ENCODE data around the gene YWHAH.
A peak's percentile ranks its signal among the peaks of the same experiment; 100 is the strongest.

Gene YWHAH

GRCh38 chr22:31943978-31944699 is at the start of gene YWHAH (continued):
- TF ChIP-seq CTCF (tag by site-specific recombination; IDR thresholded peaks at IDR 0.05), result no peak
- no peak for TF ChIP-seq ZNF792 (tag by site-specific recombination; IDR thresholded peaks at IDR 0.05)
- peak; percentile 15; the same call in 1 of the 2 replicates for TF ChIP-seq ZNF677 (tag by site-specific recombination; IDR thresholded peaks at IDR 0.05)
- TF ChIP-seq ZNF623 (tag by site-specific recombination; IDR thresholded peaks at IDR 0.05), result no peak
- no peak for TF ChIP-seq GLIS2 (tag by site-specific recombination; IDR thresholded peaks at IDR 0.05)
- TF ChIP-seq ZBTB8A (tag by site-specific recombination; IDR thresholded peaks at IDR 0.05), result no peak
- TF ChIP-seq BCL11B (tag by site-specific recombination; IDR thresholded peaks at IDR 0.05; ENCODE audit: low read depth), result no peak
- TF ChIP-seq, protein P1, sequence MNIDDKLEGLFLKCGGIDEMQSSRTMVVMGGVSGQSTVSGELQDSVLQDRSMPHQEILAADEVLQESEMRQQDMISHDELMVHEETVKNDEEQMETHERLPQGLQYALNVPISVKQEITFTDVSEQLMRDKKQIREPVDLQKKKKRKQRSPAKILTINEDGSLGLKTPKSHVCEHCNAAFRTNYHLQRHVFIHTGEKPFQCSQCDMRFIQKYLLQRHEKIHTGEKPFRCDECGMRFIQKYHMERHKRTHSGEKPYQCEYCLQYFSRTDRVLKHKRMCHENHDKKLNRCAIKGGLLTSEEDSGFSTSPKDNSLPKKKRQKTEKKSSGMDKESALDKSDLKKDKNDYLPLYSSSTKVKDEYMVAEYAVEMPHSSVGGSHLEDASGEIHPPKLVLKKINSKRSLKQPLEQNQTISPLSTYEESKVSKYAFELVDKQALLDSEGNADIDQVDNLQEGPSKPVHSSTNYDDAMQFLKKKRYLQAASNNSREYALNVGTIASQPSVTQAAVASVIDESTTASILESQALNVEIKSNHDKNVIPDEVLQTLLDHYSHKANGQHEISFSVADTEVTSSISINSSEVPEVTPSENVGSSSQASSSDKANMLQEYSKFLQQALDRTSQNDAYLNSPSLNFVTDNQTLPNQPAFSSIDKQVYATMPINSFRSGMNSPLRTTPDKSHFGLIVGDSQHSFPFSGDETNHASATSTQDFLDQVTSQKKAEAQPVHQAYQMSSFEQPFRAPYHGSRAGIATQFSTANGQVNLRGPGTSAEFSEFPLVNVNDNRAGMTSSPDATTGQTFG (tag by site-specific recombination; IDR thresholded peaks at IDR 0.05; ENCODE audit: borderline replicate concordance), result no peak
- TF ChIP-seq ZNF843 (tag by site-specific recombination; IDR thresholded peaks at IDR 0.05), result no peak
- no peak for TF ChIP-seq HOXD13 (CRISPR knock-in tag; IDR thresholded peaks at IDR 0.05; ENCODE audit: borderline replicate concordance)
- TF ChIP-seq GLI4 (tag by site-specific recombination; IDR thresholded peaks at IDR 0.05), result no peak
- TF ChIP-seq ZNF707 (tag by site-specific recombination; IDR thresholded peaks at IDR 0.05), result no peak
- no peak for TF ChIP-seq ZNF433 (tag by site-specific recombination; IDR thresholded peaks at IDR 0.05; ENCODE audit: low read depth)
- no peak for TF ChIP-seq ZNF747 (tag by site-specific recombination; IDR thresholded peaks at IDR 0.05)
- TF ChIP-seq ZNF23 (tag by site-specific recombination; IDR thresholded peaks at IDR 0.05; ENCODE audit: borderline replicate concordance), result no peak
- no peak for TF ChIP-seq ZNF670 (tag by site-specific recombination; IDR thresholded peaks at IDR 0.05; ENCODE audit: low read depth)
- no peak for TF ChIP-seq OSR2 (tag by site-specific recombination; IDR thresholded peaks at IDR 0.05)
- peak; percentile 63; the same call in 1 of the 2 replicates for TF ChIP-seq ZEB2 (tag by site-specific recombination; IDR thresholded peaks at IDR 0.05)
- TF ChIP-seq IKZF3 (tag by site-specific recombination; IDR thresholded peaks at IDR 0.05), result no peak; the same call in 1 of the 2 replicates
- no peak for TF ChIP-seq ZNF16 (tag by site-specific recombination; IDR thresholded peaks at IDR 0.05; ENCODE audit: low read depth)
- peak; percentile 79 for TF ChIP-seq SP2 (tag by site-specific recombination; IDR thresholded peaks at IDR 0.05)
- TF ChIP-seq REPIN1 (tag by site-specific recombination; IDR thresholded peaks at IDR 0.05; ENCODE audit: low read depth), result no peak
- TF ChIP-seq GLI2 (tag by site-specific recombination; IDR thresholded peaks at IDR 0.05; ENCODE audit: borderline replicate concordance, low read depth), result no peak
- TF ChIP-seq, protein P2, sequence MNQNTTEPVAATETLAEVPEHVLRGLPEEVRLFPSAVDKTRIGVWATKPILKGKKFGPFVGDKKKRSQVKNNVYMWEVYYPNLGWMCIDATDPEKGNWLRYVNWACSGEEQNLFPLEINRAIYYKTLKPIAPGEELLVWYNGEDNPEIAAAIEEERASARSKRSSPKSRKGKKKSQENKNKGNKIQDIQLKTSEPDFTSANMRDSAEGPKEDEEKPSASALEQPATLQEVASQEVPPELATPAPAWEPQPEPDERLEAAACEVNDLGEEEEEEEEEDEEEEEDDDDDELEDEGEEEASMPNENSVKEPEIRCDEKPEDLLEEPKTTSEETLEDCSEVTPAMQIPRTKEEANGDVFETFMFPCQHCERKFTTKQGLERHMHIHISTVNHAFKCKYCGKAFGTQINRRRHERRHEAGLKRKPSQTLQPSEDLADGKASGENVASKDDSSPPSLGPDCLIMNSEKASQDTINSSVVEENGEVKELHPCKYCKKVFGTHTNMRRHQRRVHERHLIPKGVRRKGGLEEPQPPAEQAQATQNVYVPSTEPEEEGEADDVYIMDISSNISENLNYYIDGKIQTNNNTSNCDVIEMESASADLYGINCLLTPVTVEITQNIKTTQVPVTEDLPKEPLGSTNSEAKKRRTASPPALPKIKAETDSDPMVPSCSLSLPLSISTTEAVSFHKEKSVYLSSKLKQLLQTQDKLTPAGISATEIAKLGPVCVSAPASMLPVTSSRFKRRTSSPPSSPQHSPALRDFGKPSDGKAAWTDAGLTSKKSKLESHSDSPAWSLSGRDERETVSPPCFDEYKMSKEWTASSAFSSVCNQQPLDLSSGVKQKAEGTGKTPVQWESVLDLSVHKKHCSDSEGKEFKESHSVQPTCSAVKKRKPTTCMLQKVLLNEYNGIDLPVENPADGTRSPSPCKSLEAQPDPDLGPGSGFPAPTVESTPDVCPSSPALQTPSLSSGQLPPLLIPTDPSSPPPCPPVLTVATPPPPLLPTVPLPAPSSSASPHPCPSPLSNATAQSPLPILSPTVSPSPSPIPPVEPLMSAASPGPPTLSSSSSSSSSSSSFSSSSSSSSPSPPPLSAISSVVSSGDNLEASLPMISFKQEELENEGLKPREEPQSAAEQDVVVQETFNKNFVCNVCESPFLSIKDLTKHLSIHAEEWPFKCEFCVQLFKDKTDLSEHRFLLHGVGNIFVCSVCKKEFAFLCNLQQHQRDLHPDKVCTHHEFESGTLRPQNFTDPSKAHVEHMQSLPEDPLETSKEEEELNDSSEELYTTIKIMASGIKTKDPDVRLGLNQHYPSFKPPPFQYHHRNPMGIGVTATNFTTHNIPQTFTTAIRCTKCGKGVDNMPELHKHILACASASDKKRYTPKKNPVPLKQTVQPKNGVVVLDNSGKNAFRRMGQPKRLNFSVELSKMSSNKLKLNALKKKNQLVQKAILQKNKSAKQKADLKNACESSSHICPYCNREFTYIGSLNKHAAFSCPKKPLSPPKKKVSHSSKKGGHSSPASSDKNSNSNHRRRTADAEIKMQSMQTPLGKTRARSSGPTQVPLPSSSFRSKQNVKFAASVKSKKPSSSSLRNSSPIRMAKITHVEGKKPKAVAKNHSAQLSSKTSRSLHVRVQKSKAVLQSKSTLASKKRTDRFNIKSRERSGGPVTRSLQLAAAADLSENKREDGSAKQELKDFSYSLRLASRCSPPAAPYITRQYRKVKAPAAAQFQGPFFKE (tag by site-specific recombination; IDR thresholded peaks at IDR 0.05; ENCODE audit: borderline replicate concordance), result no peak
- TF ChIP-seq, protein P3, sequence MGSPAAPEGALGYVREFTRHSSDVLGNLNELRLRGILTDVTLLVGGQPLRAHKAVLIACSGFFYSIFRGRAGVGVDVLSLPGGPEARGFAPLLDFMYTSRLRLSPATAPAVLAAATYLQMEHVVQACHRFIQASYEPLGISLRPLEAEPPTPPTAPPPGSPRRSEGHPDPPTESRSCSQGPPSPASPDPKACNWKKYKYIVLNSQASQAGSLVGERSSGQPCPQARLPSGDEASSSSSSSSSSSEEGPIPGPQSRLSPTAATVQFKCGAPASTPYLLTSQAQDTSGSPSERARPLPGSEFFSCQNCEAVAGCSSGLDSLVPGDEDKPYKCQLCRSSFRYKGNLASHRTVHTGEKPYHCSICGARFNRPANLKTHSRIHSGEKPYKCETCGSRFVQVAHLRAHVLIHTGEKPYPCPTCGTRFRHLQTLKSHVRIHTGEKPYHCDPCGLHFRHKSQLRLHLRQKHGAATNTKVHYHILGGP (tag by site-specific recombination; IDR thresholded peaks at IDR 0.05), result no peak
- no peak for TF ChIP-seq ZNF302 (tag by site-specific recombination; IDR thresholded peaks at IDR 0.05; ENCODE audit: low read depth)
- TF ChIP-seq ZNF654 (tag by site-specific recombination; IDR thresholded peaks at IDR 0.05; ENCODE audit: low read depth), result no peak
- TF ChIP-seq ZNF223 (tag by site-specific recombination; IDR thresholded peaks at IDR 0.05), result no peak
- TF ChIP-seq GLIS1 (tag by site-specific recombination; IDR thresholded peaks at IDR 0.05), result no peak
- no peak for TF ChIP-seq ZNF155 (tag by site-specific recombination; IDR thresholded peaks at IDR 0.05)
- TF ChIP-seq ZNF549 (tag by site-specific recombination; IDR thresholded peaks at IDR 0.05), result no peak

Data from HEK293 (cell line).